Stimulated activated memory B cell treated with anti-CD40 and anti-IgM and Interleukin-4, amounts not matched to agents 10 μg/mL and 1 μg/mL and 100 μg/mL, for 72 hours (primary cell): ENCODE data around the gene UBXN11.

ENCODE experiments used
- ATAC-seq: fragments of 150-1000 bp; cut with Tn5 transposase; 2 replicates; pipeline ENCODE4 v1.10.0; 2021
- H3K27ac Mint-ChIP-seq: one replicate; pipeline ENCODE4 v1.8.0; 2022; ENCODE audit warnings: mild to moderate bottlenecking, mixed read lengths
- H3K27me3 Mint-ChIP-seq: one replicate; pipeline ENCODE4 v1.8.0; 2022; ENCODE audit warnings: mixed read lengths
- H3K36me3 Mint-ChIP-seq: one replicate; pipeline ENCODE4 v1.8.0; 2022; ENCODE audit warnings: mixed read lengths
- H3K4me1 Mint-ChIP-seq: one replicate; pipeline ENCODE4 v1.8.0; 2022; ENCODE audit warnings: mixed read lengths
- H3K4me3 Mint-ChIP-seq: one replicate; pipeline ENCODE4 v1.8.0; 2022; ENCODE audit warnings: mild to moderate bottlenecking, moderate library complexity, mixed read lengths
- H3K9me3 Mint-ChIP-seq: one replicate; pipeline ENCODE4 v1.8.0; 2022; ENCODE audit warnings: mixed read lengths

UBXN11 gene, protein sequence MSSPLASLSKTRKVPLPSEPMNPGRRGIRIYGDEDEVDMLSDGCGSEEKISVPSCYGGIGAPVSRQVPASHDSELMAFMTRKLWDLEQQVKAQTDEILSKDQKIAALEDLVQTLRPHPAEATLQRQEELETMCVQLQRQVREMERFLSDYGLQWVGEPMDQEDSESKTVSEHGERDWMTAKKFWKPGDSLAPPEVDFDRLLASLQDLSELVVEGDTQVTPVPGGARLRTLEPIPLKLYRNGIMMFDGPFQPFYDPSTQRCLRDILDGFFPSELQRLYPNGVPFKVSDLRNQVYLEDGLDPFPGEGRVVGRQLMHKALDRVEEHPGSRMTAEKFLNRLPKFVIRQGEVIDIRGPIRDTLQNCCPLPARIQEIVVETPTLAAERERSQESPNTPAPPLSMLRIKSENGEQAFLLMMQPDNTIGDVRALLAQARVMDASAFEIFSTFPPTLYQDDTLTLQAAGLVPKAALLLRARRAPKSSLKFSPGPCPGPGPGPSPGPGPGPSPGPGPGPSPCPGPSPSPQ

DNA sequence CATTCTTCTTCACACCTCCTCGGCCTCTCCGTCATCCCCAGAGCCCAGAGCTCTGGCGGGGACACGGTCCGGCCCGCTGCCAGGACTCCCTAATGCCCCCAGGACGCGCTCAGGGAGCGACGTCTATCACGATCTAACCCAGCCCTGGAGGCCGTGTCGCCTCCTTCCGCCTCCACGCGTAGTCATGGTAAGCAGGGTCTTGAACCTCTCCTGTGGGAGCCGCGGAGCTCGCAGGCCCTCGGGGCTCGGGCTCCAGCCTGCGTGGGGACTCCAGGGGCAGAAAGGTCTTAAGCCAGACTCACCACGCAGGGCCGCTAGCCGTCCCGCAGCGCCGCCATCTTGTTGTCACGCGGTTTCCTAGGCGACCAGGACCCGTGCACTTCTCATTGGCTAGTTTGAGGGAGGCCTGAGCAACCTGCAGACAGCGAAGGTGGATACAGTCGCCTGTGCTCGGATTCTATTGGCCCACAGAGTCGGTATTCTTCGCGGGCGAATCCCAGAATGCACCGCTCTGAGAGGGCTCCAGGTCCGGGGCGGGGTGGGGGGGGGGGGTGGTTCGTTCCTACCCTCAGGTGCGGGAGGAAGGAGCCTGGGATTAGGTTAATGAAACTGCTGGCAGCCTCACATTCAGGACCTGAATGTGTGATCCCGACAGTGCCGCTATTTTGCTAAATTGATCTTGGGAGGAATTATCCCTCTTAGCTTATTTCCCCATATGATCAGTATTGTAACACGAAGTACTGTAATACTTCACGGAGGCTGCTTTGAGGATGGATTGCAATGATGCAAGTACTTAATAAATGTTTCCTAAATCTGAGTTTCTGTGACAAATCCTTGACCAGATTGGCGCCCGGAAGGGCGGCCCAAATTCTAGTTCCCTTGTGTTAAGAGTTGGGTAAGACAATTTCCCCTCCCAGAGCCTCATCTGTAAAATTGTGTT, at the start of gene UBXN11:
TSS of gene UBXN11 (minus strand) at position 347 of the 940 bp plus-strand sequence. CDS start 3,753 bp downstream, outside the sequence.
- peak within 1 kb of the TSS; percentile 84 for H3K27ac Mint-ChIP-seq
- H3K4me1 Mint-ChIP-seq: peaks cover 30% of the 10 kb centered on the region
- no peaks in the 10 kb centered on the region for H3K36me3 Mint-ChIP-seq
- peak within 1 kb of the TSS; percentile 98 for H3K4me3 Mint-ChIP-seq
- H3K9me3 Mint-ChIP-seq: no peaks in the 10 kb centered on the region
- no peaks in the 10 kb centered on the region for H3K27me3 Mint-ChIP-seq
- peak; percentile 100 for ATAC-seq

DNA sequence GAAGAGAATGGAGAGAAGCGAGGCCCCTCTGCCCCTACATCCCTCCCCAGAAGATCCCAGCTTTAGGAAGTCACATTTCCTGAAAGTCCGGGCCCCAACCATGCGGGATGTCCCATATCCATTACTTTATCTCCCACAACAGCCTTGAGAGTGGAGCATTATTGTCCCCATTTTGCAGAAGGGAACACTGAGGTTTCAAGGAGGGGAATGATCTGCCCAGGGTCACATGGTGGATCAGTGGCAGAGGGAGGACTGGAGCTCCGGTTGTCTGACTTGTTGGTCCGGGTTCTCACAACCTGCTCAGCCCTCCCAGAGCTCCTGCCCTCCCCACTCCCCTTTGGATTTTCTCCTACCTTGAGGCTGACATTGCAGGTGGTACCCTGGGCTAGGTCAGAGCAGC, 49.7 kb upstream of the UBXN11 start:
- Mint-ChIP-seq H3K9me3 (no peaks in the 10 kb centered on the region), H3K27me3 (peaks cover 46% of the 10 kb centered on the region)

DNA sequence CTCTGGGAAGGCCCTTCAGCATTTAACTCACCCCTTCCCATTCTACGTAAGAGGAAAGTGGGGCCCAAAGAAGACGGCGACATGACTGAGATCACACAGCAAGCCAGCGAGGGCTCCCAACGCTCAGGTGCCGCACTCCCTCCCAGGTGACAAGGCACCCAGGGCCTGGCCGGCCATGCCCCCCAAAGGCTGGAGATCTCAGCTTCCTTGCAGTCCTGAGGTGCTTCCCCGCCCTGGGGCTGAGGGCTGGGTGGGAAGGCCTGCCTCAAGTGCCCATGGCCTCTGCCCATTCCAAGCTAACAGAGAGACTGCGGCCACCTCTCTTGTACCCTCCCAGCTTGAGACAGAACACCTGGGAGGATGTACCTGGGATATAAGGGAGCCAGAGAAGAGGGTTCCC, 48.5 kb upstream of the UBXN11 start:
- no peak for ATAC-seq
- Mint-ChIP-seq H3K27ac (no peak overlapping the region), H3K4me3 (no peak overlapping the region), H3K27me3 (peaks cover 34% of the 10 kb centered on the region), H3K9me3 (no peaks in the 10 kb centered on the region), H3K4me1 (peaks cover 8% of the 10 kb centered on the region), H3K36me3 (no peaks in the 10 kb centered on the region)

More for the DNA sequence above, 49.7 kb upstream of the UBXN11 start:
- ATAC-seq: no peak
- no peaks in the 10 kb centered on the region for H3K36me3 Mint-ChIP-seq
- peak overlapping the region; percentile 38 for H3K27ac Mint-ChIP-seq
- peaks cover 20% of the 10 kb centered on the region for H3K4me1 Mint-ChIP-seq
- no peak overlapping the region for H3K4me3 Mint-ChIP-seq

DNA sequence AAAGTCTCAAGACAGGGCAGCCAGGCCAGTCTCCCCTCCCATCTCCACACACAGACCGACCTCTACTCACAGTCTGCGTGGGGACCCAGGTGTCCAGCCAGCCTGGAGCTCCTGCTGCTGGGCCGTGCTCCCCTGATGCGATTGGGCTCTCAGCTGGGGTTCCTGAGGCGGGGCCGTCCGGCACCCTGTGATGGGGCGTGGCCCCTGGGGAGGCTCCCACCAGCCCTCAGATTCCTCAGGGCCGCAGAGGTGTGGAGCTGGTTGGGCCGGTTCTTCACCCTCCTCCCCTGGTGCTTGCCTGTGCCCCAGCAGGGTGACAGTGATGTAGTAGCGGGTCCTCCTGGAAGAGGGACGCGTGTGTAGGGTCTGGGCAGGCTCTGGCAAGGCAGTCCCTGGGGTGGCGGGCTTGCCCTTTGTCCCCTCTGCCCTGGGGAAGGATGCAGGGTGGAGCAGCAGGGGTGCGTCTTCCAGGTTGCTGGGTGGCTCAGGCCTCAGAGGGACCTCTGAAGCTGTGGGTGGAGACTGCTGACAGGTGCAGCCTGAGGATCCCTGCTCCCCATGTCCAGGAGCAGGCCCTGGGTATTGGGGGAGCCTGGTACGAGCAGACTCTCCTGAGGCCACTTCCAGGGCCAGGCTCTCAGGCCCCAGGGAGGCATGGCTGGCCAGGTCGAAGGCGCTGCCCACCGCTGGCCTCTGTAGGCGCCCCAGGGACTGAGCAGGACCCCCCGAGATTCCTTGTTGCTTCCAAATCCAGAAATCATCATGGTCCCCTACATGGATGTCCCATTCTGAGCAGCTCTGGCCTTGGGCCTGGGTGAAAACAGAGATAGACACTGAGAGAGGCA, 47.8 kb upstream of the UBXN11 start, which contains the start of gene CRYBG2:
TSS of gene CRYBG2 (minus strand) at position 155 of the 845 bp plus-strand sequence. CDS start 7,473 bp downstream, outside the sequence.
- no peak within 1 kb of the TSS for H3K27ac Mint-ChIP-seq
- ATAC-seq: no peak
- H3K4me3 Mint-ChIP-seq: no peak within 1 kb of the TSS
- peaks cover 26% of the 10 kb centered on the region for H3K27me3 Mint-ChIP-seq
- no peaks in the 10 kb centered on the region for H3K9me3 Mint-ChIP-seq
- no peaks in the 10 kb centered on the region for H3K36me3 Mint-ChIP-seq
- H3K4me1 Mint-ChIP-seq: peaks cover under 1% of the 10 kb centered on the region

DNA sequence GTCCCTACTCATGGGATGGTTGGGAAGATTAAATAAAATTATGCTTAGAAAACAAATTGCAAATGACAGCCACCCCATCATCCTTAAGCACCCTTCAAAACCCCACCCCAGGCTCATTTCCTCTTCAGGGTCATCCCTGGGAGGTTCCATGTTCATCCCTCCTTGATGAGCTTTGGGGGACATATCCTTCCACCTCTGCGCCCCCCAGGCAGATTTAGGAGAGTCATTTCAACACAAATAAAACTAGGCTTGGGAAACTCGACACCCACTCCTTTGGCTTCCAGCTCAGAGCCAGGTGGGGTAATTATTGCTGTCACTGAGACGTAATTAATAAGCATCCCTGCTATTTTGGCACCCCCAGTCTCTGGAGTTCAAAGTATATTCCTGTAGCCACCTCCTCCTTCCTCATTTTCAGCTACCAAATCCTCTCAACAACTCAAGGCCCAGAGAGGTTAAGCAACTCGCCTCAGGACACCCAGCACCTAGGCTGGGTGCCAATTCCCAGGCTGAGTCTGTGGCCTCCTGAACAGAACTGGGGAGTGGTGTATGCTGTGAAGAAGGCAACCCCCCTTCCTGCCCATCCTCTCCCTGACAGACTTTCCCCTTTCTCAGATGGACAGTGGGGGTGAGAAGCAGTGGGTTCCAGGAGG, 46.9 kb upstream of the UBXN11 start:
- H3K9me3 Mint-ChIP-seq: no peaks in the 10 kb centered on the region
- H3K4me1 Mint-ChIP-seq: no peaks in the 10 kb centered on the region
- H3K27ac Mint-ChIP-seq: no peak overlapping the region
- H3K4me3 Mint-ChIP-seq: no peak overlapping the region
- H3K27me3 Mint-ChIP-seq: peaks cover 24% of the 10 kb centered on the region
- H3K36me3 Mint-ChIP-seq: no peaks in the 10 kb centered on the region
- ATAC-seq: no peak

DNA sequence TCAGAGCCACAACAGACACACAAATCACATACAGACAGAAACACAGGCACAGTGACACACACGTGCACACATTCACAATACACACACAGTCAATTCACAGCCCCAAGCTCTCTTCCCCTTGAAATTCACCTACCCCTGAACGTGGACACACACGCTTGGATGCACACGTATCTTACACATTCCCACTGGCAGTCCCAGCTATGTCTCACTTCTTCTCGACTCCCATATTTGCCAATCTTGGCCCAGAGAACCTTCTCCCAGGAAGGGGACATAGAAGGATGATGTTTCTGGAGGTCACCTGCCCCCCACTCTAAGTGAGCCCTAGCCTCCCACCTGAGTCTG, 45.9 kb upstream of the UBXN11 start:
- H3K27me3 Mint-ChIP-seq: peaks cover 24% of the 10 kb centered on the region
- H3K4me1 Mint-ChIP-seq: no peaks in the 10 kb centered on the region
- no peak for ATAC-seq
- H3K27ac Mint-ChIP-seq: no peak overlapping the region
- no peak overlapping the region for H3K4me3 Mint-ChIP-seq
- no peaks in the 10 kb centered on the region for H3K9me3 Mint-ChIP-seq
- no peaks in the 10 kb centered on the region for H3K36me3 Mint-ChIP-seq

DNA sequence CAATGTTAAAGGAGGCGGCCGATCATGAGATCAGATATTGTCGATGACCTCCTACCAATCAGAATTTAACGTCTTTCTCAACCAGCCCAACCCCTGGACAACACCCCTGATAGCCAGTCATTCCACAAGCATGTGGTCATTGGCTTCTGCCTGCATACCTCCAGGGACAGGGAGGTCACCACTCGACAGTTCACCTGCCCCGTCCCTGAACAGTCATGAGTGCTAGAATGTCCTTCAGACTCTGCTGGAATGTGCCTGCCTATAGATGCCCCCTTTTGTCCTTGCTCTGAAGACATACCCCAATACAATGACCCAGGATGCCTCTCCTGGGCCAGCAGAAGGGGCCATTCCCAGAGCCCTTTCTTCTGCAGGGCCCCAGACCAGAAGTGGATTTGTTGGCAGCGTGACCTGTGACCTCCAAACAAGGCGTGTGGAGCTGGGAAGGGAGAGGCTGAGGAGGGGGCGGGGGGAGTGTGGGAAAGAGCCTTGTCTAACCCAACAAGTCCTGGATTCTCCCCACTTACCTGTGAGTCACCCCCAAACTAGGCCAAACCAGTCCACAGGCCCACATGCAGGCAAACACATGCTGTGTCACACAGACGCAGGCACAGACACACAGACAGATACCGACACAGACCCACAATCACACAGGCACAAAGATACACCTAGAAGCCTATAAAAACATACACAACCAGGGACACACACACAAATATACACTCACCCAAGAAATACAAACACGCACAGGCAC, 45.3 kb upstream of the UBXN11 start:
- H3K4me3 Mint-ChIP-seq: no peak overlapping the region
- peaks cover 24% of the 10 kb centered on the region for H3K27me3 Mint-ChIP-seq
- H3K4me1 Mint-ChIP-seq: no peaks in the 10 kb centered on the region
- no peak for ATAC-seq
- no peak overlapping the region for H3K27ac Mint-ChIP-seq
- H3K36me3 Mint-ChIP-seq: no peaks in the 10 kb centered on the region
- H3K9me3 Mint-ChIP-seq: no peaks in the 10 kb centered on the region

DNA sequence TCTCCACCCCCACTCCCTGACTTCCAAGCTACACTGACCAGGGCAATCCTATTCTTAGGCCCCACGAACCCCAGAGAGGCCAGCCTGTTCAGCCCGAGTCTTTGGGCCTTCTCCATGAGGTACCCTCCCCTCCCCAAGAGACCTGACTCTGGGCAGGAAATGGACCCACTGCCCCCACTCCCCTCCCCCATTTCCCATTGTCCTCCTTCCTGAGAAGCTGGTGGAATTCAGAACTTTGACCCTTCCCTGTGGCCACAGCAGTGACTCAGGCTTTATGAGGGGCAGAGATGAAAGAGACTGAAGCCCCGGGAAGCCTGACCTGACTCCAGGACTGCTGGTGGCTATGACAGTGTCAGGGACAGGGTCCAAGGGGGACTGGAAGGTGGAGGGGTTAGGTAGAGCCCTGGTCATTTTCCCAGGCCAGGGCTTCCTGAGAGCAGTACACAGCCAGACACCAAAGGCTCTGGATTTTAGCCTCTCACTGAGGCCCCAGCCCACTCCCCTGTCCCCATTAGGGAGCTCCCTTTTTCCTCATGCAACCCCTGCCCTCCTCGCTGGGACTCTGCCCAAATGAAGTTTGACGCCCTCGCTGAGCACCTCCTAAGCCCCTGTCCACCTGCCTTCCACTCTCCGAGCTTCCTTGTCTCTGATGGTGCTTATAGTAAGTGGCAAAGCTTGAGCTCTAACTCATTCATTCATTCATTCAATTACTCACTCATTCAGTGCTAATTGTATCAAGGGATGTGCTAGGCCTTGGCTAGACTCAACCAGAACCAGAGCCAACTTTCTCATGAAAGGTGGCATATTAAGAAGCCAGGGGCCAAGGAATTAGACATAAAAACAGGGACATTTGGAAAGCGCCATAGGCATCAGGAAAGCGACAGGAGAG, 44.5 kb upstream of the UBXN11 start:
- peaks cover 21% of the 10 kb centered on the region for H3K27me3 Mint-ChIP-seq

DNA sequence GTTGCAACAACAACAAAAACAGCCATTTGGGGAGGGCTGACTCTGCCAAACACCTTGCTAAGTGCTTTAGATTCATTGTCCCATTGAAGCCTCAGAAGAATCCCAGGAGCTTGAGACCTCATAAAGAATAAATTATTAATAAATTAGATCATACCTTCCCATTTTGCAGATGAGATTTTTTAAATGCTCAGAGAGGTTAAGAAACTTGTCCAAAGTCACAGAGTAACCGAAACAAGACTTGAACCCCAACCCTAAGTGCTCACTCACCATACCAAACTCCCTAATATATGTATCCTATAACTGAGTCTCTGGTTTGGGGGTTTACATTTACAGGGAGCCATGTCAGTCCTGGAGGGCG, 43.9 kb upstream of the UBXN11 start:
- H3K27ac Mint-ChIP-seq: no peak overlapping the region
- no peaks in the 10 kb centered on the region for H3K36me3 Mint-ChIP-seq
- ATAC-seq: no peak
- H3K4me3 Mint-ChIP-seq: no peak overlapping the region
- H3K9me3 Mint-ChIP-seq: no peaks in the 10 kb centered on the region
- H3K27me3 Mint-ChIP-seq: peaks cover 19% of the 10 kb centered on the region
- peaks cover 6% of the 10 kb centered on the region for H3K4me1 Mint-ChIP-seq

More for the DNA sequence above, 44.5 kb upstream of the UBXN11 start:
- peaks cover 6% of the 10 kb centered on the region for H3K4me1 Mint-ChIP-seq
- no peaks in the 10 kb centered on the region for H3K36me3 Mint-ChIP-seq
- no peak overlapping the region for H3K4me3 Mint-ChIP-seq
- ATAC-seq: no peak
- H3K27ac Mint-ChIP-seq: no peak overlapping the region
- H3K9me3 Mint-ChIP-seq: no peaks in the 10 kb centered on the region

DNA sequence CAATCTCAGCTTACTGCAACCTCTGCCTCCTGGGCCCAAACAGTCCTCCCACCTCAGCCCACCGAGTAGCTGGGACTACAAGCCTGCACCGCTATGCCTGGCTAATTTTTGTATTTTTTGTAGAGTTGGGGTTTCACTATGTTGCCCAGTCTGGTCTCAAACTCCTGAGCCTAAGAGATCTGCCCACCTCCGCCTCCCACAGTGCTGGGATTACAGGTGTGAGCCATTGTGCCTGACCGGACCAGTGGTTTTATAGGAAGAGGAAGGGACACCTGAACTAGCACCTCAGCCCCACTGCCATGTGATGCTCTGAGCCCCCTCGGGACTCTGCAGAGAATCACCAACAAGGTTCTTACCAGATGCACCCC, 43.4 kb upstream of the UBXN11 start:
- no peak overlapping the region for H3K27ac Mint-ChIP-seq
- H3K36me3 Mint-ChIP-seq: no peaks in the 10 kb centered on the region
- no peak for ATAC-seq
- no peak overlapping the region for H3K4me3 Mint-ChIP-seq
- no peaks in the 10 kb centered on the region for H3K9me3 Mint-ChIP-seq
- H3K27me3 Mint-ChIP-seq: peaks cover 23% of the 10 kb centered on the region
- H3K4me1 Mint-ChIP-seq: peaks cover 6% of the 10 kb centered on the region

DNA sequence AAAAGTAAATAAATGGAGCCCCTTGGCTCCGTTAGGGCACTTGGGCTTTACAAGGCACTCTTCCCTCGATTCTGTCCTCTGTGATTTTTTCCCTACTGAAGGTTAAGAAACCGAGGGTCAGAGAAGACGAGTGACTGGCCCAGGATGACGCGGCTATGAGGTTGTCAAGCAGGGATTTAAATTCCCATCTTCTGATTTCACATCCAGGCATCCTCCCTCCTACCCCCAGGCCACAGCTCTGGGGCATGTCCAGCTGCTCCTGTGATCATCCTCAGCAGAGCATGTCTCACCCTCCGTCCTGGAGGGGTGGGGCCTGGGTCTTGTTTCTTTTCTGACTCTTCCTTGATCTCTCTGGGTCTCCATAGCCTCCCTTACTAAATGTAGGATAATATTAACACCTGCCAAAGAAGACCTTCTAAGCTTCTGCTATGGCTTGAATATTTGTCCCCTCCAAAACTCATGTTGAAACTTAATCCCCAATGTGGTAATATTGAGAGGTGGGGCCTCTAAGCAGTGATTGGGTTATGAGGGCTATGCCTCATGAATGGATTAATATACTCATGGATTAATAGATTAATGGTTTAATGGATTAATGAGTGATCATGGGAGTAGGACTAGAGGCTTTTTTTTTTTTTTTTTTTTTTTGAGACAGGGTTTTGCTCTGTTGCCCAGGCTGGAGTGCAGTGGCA, 42.9 kb upstream of the UBXN11 start:
- Mint-ChIP-seq H3K4me1 (peaks cover 6% of the 10 kb centered on the region), H3K9me3 (no peaks in the 10 kb centered on the region), H3K27ac (no peak overlapping the region), H3K27me3 (peaks cover 27% of the 10 kb centered on the region), H3K36me3 (no peaks in the 10 kb centered on the region), H3K4me3 (no peak overlapping the region)
- no peak for ATAC-seq

DNA sequence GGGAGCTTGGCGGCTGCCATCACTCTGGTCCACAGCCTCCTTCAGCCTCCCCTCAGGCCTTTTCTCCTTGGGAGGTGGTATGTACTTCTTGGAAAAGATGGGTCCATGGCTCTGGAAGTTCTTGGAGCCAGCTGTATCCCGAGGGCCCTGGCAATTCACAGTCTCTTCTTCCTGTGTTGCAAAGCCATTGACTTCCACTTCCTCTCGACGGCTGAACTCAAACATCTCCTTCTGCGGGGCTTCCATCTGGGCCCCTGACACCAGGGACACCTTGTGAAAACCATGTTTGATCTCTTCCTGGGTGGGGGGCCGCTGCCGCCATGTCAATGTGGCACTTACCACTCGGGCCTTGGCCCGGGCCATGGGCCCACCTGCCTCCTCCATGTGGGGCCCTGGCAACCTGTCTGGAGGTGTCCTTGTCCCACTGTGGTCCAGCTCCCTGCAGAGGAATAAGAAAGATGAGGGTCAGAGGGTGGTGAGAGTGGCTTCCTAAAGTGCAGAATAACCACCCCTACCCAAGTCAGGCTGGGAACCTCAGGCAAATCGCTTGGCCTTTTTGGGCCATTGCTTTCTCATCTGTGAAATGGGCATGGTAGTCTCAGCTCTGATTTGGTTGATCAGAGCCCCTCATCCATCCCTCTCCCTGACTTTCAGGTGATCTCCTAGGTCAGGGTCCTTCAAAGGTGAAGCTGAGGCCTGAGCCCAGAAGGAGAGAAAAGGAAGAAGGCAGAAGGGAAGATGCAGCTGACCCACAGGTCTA, 40.0 kb upstream of the UBXN11 start:
- H3K4me1 Mint-ChIP-seq: peaks cover 6% of the 10 kb centered on the region
- no peaks in the 10 kb centered on the region for H3K9me3 Mint-ChIP-seq
- no peak overlapping the region for H3K4me3 Mint-ChIP-seq
- H3K27ac Mint-ChIP-seq: no peak overlapping the region
- no peak for ATAC-seq
- no peaks in the 10 kb centered on the region for H3K36me3 Mint-ChIP-seq
- peaks cover 18% of the 10 kb centered on the region for H3K27me3 Mint-ChIP-seq
